NCI-H2227 treated with DMSO at 0.1 percent for 48 hours (cell line): Measurements from ENCODE around the gene CDC40.
"Not testable (repeated sequence)": the region's sequence is repeated elsewhere in the genome, so short reads cannot be mapped to it uniquely, and the experiment has no call there.

ENCODE experiments used
- DNase-seq: peaks from one replicate; lab custom pipeline; 2025; lab: John Stamatoyannopoulos, UW

The CDC40 gene

DNA sequence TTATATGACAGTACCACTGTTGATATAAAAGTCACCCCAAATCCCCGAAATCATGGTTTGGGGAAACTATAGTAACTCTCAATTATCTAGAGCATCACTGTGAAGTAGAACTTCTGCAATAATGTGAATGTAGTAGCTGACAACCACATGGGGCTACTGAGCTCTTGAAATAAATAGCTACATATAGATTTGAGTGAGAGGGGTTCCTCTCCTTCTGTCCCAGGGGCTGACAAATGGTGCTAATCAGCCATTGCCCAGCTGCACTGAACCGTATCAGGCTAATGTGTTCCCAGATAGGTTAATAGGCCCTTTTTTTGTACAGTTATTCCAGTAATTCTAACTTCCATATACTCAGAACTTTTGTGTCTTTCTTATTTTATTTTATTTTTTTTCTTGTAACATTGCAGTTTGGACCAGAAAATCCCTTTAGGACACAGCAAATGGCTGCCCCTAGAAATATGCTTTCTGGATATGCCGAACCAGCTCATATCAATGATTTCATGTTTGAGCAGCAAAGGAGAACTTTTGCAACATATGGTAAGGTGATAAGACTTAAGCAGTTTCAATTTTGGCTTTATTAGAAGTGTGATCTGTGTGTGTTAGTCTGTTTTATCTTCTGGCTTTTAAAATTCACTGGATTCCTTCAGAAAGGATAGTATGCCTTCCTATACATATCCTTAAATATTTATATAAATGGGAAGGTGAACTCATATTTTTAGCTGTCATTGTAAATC is 21.1 kb downstream of the CDC40 start:
- no peak for DNase-seq

DNA sequence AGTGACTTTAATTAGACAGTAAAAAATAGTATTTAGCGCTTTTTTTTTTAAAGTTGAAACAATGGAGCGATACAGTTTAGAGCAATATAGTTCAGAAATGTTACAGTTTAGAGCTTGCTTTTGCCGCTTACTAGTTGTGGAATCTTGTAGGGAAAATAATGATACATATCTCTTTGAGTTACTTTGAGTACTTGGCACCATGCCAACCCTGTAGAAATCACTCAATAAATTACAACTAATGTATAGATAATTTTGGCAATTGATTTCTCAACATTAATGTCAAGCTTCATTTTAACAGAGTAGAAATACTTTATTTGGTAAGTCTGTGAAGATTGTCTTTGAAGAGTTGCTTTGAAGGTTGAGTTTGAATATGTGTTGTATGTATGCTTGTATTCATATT is 27.4 kb downstream of the CDC40 start:
- no peak for DNase-seq

DNA sequence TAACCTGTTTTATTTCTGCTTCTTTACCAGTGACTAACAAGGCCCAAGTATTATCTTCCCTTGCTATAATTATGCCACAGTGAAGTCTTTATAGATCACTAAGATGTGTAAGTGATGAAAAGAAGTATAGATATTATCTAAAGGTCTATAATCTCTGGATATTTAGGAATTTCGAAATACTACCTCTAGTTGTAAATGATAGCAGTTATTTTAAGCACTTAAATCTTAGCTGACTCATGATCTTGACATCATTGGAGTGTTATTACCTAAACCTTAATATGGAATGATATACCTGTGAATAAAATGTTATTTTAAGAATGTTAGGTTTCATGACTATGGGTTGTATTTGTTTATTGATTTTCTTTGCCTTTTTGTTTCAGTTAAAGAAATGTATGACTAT is 31.5 kb downstream of the CDC40 start:
- DNase-seq = no peak

DNA sequence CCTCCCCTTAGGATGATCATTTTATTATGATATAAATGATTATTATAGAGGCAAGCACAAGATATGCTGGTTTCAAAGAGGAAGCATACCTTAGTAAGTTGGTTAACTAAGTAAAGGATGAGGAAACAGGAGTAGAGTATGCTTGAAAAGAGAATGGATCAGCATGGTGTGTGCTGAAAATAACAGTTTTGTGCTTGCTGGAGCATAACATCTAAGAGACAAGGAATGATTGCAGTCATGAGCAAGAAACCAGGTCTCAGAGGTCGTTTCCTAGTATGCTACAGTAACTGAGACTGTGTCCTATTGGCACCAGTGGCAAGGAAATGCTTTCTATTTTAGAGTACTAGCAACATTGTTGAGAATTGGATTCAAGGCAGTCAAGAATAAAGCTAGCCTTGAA is 34.1 kb downstream of the CDC40 start:
- no peak for DNase-seq

DNA sequence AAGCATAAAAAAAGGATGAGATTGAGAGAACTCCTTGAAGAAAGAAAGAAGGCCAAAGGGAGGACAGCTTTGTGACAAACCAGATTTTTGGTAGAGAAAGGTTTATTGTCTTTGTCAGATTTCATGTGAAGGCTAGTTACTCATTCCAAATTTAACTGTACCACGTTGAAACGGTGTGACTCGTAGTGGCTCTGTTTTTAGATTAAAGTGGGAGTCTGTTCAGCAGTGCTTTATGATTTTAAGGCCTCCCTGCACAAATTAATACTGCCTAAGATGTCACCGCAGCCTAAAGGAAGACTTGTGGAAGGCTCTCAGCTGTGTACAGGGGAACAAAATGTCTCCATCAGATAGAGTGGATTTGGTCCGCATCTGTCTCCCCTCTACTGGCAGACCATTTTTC is 35.9 kb downstream of the CDC40 start:
- no peak for DNase-seq

DNA sequence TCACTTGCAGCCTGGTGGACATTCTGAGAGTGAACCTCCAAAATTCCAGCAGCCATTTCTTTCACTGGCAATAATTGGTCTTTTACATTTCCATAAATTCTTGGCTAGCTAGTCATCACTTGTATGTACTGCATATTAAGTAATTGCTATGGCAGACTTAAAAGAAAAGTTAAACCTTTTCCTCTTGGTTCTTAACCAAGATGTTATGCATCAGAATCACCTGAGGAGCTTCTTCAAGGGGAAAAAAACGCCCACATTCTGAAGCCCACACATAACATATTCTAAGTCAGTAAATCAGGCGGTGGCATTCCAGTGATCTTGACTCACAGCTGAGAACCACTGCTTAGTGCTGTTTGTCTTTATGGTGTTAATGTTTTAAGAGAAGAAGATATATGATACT is 37.0 kb downstream of the CDC40 start:
- DNase-seq = no peak

DNA sequence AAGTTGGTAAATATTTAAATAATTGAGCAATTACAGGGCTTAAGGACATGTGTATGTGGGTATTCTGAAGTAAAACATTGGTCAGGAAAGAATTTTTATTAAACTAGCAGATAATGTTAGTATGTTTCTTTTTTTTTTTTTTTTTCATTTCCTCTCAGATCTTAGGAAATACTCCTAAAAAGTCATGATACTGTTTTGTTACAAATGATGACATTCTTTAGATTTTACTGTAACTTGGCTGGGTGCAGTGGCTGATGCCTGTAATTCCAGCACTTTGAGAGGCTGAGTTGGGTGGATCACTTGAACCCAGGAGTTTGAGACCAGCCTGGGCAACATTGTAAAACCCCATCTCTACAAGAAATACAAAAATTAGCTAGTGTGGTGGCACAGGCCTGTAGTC is 41.5 kb downstream of the CDC40 start:
- DNase-seq = no peak

DNA sequence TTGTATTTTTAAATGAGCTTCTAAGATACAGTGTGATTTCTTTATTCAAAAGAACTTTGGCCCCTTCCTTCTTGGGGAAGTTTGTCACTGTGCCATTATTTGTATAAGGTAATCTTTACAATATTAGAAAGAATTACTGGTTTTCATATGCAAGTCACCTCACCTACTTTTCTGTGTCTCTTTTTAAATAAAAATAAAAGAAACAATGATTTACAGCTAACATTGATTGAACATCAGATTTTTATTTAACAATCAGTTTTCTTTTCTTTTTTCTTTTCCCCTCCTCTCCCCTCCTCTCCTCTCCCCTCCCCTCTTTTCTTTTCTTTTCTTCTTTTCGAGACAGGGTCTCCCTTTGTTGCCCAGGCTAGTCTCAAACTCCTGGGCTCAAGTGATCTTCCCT is 46.0 kb downstream of the CDC40 start:
- no peak for DNase-seq

DNA sequence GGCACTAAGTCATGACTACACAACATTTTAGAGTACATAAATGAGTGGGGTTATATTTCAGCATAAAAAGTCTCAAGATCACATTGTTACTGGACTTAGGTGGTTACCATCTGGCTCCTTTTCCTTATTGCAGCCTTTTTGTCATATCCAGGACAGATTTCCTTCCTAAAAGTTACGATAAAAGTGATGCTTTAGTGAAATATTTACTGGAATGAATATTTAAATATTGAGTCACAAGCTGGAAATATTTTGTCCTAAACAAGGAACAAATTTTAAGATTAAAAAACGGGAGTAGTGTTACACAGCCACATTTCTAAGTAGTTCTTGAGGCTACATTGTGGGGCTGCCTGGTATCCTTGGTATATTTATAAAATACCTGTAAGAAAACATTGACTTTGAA is 52.2 kb downstream of the CDC40 start:
- no peak for DNase-seq

DNA sequence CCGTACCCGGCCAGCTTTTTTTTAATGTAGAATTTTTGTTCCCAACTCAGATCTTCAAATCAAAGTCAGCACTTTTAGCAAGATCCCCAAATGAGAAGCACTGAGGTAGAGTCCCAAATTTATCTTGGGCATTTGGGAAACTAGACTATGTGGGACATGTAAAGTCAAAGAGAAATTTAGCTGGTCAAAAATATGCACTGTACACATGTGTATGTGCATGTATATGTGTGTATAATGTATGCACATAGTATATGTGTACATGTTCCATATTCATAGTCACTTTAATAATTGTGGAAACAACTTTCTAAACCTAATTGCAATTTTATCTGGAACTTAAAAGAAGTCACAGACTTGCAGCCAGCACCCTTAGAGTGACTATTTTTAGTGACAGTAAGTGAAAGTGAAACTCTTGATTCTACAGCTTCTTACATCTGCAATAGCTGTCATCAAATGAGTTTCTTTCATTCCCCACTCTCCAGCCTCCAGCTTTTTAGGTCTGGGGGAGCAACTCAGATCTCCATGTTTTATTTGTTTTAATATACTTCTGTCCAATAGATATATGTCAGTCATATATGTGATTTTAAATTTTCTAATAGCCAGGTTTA is 53.6 kb downstream of the CDC40 start:
- no peak for DNase-seq

DNA sequence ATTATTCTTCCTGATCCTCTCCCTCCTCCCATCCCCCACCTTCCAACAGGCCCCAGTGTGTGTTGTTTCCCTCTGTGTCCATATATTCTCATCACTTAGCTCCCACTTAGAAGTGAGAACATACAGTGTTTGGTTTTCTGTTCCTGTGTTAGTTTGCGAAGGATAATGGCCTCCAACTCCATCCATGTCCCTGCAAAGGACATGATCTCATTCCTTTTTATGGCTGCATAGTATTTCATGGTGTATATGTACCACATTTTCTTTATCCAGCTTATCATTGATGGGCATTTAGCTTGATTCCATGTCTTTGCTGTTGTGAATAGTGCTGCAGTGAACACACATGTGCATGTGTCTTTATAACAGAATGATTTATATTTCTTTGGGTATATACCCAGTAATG is 55.8 kb downstream of the CDC40 start:
- DNase-seq = not testable (repeated sequence)

DNA sequence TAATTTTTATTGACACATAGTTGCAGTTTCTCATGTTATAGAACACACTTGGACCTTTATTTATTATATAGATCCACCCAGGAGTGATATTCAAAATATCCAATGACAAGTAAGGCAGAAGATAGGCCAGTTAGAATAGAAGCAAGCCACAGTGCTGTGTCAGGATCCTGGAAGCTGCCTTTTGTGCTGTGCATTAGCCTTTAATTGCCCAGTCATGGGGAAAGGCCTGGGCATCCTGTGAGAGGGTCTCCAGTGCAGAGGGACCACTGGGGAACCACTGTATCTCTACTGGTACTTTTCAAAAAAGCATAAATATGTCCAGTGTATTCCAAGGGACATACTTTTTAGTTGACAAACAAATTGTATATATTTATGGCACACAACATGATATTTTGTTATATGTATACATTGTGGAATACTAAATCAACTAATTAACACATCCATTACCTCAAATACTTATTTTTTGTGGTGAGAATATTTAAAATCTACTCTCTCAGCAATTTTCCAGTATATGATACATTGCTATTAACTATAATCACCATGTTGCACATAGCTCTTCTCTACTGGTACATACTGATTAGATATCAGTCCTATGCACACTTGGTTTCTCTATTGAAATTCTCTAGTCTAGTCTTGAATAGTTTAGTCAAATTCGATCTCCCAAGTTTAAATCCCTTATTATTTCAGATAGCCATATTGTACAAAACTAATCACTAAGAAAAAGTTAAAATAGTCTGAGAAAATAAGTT is 59.5 kb downstream of the CDC40 start:
- DNase-seq = no peak

DNA sequence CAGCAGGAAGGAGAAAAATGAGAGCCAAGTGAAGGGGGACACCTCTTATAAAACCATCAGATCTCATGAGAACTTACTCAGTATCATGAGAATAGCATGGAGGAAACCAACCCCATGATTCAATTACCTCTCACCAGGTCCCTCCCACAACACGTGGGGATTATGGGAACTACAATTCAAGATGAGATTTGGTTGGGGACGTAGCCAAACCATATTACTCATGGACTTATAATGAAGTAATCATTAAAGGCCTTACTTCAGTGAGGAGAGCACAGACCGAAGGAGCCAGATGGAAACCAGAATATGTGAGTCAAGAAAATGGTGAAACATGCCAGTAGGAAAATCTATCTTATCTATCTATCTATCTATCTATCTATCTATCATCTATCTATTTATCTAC is 64.4 kb downstream of the CDC40 start:
- DNase-seq = not testable (repeated sequence)

DNA sequence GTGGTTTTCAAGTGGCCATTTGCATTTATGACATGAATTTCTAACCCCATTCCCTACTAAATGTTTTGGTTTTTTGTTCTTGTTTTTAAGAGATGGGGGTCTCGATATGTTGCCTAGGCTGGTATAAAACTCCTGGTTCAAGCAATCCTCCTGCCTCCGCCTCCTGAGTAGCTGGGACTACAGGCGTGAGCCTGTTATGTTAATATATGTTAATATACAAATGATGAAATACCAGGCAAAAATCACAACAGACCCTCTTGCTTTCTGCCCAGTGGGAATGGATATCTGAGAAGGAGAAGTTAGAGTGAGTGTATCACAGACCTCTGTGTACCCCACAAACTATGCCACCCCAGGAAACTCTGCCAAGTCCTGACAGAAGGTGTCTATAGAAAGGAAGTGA is 66.2 kb downstream of the CDC40 start:
- no peak for DNase-seq

DNA sequence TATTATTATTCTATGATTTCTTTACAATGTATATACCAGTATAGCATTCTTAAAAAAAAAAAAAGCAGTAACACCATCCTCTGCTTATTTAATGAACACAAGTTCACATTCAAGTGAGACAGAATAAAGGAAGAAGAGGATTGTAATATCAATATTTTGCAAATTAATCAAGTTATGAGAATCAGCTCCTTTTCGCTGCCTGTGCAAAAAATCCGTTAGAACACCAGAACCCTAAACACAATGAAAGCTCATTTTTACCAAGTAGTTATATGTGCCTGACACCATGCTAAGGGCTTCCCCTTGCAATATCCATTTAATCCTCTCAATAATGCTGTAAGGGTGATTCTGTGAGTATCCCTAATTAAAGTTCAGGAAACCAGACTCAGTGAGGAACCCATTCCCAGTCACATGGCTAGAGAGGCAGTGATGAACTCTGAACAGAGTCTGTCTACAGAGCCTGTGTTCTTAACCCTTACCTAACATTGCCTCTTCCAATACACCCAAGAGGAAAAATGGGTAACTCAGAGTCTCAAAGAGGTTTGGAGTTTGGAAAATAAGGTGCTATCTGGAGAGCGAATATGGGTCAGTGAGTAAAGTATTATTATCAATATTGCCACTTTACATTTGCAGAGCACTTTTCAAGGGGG is 66.8 kb downstream of the CDC40 start:
- no peak for DNase-seq

DNA sequence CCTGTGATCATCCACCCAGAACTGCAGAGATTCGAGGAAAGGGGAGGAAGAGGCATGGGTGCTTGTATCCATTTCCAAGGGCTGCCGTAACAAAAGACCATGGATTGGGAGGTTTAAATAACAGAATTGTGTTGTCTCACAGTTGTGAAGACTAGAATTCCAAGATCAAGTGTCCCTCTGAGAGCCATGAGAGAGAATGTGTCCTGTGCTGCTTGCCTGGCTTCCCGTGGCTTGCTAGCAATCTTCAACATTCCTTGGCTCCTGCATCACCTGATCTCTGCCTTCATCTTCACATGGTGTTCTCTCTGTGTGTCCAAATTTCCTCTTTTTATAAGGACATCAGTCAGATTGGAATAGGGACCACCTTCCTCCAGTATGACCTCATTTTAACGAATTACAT is 69.8 kb downstream of the CDC40 start:
- no peak for DNase-seq

DNA sequence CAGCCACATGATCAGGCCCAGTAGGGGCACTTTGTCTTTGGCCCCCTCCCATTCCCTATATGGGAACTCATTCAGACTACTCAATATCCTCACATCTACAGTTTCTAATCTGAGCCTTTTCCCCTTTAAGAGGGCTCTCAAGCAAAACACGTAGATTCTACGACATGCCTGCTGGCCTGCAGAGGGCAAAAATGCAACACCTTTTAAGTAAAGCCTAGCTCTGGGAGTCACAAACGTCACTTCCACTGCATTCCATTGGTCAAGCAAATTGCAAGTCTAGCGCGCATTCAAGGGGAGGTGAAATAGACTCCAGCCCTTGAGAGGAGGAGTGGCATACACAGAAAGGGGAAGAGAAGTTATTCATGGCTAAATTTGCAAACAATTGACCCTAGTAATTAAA is 70.6 kb downstream of the CDC40 start:
- no peak for DNase-seq

DNA sequence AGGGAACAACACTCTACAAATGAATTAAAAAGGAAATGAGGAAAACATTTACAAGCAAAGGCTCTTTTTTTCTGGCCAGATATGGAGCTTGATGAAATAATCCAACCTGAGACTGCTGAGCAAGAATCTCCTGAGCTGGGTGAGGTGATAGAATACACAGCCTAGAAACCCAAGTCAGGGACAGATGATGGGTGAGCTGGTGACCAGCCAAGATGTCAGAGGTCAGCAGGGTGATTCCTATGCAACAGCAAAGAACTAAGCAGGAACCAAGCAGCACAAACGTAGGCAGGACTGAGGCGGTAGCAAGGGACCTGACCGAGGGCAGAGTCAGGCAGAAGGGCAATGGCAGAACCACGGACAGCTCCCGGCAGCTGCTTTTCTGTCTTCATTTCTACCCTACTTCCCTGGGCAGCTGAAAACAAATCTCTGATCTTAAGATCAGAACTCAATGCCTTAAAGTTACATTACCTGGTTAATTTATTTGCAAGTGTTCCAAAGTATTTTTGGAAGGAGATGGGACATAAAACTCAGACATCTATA is 75.1 kb downstream of the CDC40 start:
- DNase-seq = no peak

DNA sequence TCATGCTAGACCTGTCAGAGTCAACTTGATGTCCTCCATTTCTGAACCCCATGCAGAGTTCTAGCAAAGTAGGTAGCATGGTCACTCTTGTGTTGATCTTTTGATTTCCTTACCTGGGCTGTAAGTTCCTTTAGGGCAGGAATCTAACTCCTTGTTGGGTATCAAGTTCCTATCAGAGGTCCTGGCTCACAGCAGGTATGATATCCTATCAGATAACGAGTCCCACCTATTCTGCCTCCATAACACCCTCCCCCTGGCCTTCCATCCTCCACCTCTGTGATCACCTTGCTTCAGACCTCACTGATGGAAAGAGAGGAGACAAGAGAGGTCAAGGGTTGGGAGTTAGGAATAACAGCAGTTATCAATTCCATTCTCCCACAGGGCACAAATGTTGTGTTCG is 76.1 kb downstream of the CDC40 start:
- no peak for DNase-seq

DNA sequence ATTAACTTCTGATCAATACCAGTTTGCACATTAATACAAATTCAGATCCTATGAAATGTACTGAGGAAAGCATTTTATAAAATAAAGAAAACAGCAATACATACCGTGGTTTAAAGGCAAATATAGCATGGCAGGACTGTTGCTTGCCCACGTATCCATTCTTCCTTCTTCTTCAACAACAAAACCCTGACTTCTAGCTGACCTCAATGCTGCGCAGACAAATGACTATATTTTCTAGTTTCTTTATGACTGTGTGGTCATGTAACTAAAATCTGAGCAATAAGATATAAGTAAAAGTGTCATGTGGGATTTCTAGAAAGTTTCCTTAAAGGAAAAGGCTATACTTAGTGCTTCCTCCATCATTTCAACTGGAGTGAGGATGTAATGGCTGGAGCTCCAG is 85.0 kb downstream of the CDC40 start:
- no peak for DNase-seq

DNA sequence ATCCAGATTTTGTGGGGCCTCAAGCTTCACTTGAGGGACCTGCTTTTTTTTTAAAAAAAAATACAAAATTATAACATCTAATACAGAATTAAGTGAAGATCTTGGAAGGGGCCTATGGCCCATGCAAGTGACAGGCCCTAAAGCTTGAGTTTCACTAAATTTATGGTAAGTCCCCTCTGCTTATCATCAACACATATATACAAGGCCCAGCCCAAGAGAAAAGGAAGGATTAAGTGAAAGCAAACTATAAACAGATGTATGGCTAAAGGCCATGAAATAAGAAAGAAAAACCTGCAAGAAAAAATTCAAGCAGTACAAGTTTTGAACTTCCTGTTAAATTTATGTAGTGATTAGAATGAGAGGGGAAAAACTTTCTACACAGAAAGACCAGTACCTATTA is 86.8 kb downstream of the CDC40 start:
- DNase-seq = no peak

DNA sequence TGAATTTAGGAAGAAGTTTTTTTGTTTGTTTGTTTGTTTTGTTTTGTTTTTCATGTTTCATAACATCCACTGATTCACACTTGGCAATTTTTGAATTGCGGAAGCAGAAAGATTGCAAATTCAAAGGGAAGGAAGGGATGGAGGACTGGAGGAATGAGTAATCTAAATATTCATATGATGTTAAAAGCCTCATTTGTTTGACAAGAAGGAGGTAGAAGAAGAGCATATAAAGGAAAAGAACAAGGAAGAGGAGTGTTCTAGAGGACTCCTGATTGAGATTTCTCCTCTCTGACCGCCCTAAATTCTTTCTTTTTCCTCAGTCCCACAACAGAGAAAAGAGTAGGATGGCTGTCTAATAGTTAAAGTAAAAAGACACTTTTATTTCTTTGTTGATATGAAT is 89.4 kb downstream of the CDC40 start:
- DNase-seq = no peak

DNA sequence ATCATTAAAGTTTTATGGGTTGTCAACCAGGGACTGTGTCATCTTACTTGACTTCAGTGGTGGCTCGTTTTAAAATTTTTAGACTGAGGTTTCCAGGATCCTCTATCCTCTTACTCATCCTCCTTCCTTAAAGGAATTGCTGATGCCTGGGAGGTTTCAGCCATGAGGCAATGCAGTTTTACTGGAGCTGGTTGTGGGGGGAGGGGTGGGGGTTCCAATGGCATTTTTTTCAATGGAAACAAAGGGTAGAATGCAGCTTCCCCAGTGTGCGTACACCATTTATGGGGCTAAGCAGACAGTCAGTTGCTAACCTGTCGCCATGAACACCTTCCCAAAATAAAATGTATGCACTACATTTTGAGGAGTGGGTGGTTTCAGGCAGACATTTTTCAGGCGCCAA is 89.9 kb downstream of the CDC40 start:
- DNase-seq = no peak
